K562 (cell line): Measurements from ENCODE around the gene TRIM14. TPM values are rescaled to one million over a fixed set of nuclear protein-coding genes. Genes with fewer than 3 reads are reported as not detected.

Experiments
- ASH1L ChIP-seq: fragments of 450-650 bp; IDR thresholded peaks from 2 replicates; pipeline ENCODE4 v1.6.1; 2018; ENCODE audit warnings: borderline replicate concordance, mild to moderate bottlenecking, low read depth; ENCODE audit not compliant: partially characterized antibody
- GTF2F1 ChIP-seq: IDR thresholded peaks from 2 replicates; pipeline ENCODE4 v1.6.1; 2011; ENCODE audit warnings: low read depth, low read length, improper control_type of control experiment
- HMGXB4 ChIP-seq: sonication (generic); formaldehyde crosslinking; IDR thresholded peaks from 2 replicates; pipeline ENCODE4 v1.8.1; 2023; ENCODE audit warnings: mild to moderate bottlenecking, missing genetic modification reagents
- MTF1 ChIP-seq: fragments of 250-450 bp; sonication (Bioruptor Pico); IDR thresholded peaks from 2 replicates; pipeline ENCODE4 v1.9.0; 2021; ENCODE audit warnings: moderate library complexity, mild to moderate bottlenecking, inconsistent platforms, borderline replicate concordance
- RBFOX2 ChIP-seq: fragments of 200-400 bp; formaldehyde crosslinking; IDR thresholded peaks from 2 replicates; pipeline ENCODE4 v1.6.1; 2017; ENCODE audit warnings: low read depth, mild to moderate bottlenecking, low read length, moderate library complexity
- RFX5 ChIP-seq: IDR thresholded peaks from 2 replicates; pipeline ENCODE4 v1.6.1; 2011; ENCODE audit warnings: low read depth, mild to moderate bottlenecking, improper control_type of control experiment, low read length
- SIN3B ChIP-seq: fragments of 450-650 bp; IDR thresholded peaks from 2 replicates; pipeline ENCODE4 v1.6.1; 2017; ENCODE audit warnings: low read depth, mild to moderate bottlenecking, moderate library complexity
- SIRT6 ChIP-seq: IDR thresholded peaks from one replicate; pipeline ENCODE4 v1.6.1; 2012; ENCODE audit warnings: low read depth, mild to moderate bottlenecking, control low read depth, inconsistent platforms, low read length, moderate library complexity
- SMAD3 ChIP-seq: fragments of 450-650 bp; formaldehyde crosslinking; conservative IDR thresholded peaks from 2 replicates; pipeline ENCODE4 v1.4.0; 2020; ENCODE audit warnings: mild to moderate bottlenecking
- TAF7 ChIP-seq: fragments of 450-650 bp; IDR thresholded peaks from 2 replicates; pipeline ENCODE4 v1.6.1; 2016; ENCODE audit warnings: missing genetic modification characterization, missing compliant biosample characterization
- TCF7L2 ChIP-seq: fragments of 150-350 bp; IDR thresholded peaks from 2 replicates; pipeline ENCODE4 v1.6.1; 2016; ENCODE audit warnings: low read depth, mild to moderate bottlenecking, low read length, moderate library complexity
- ZBTB17 ChIP-seq: fragments of 450-650 bp; formaldehyde crosslinking; IDR thresholded peaks from 2 replicates; pipeline ENCODE4 v1.4.0; 2020; ENCODE audit warnings: mild to moderate bottlenecking
- ZBTB9 ChIP-seq: fragments of 450-650 bp; formaldehyde crosslinking; IDR thresholded peaks from 2 replicates; pipeline ENCODE4 v1.4.0; 2020; ENCODE audit warnings: mild to moderate bottlenecking, moderate library complexity
- ZSCAN29 ChIP-seq: fragments of 450-650 bp; IDR thresholded peaks from 2 replicates; pipeline ENCODE4 v1.6.1; 2017
- polyA plus RNA-seq, 8 experiments: library from polyadenylated mRNA; depleted of rRNA in 4 of 8; stranded (reverse) in 5 of 8; unstranded in 3 of 8; fragments of >200 nt; fragmentation: Nextera tagmentation in 2 of 8; fragmentation: Illumina TruSeq in 1 of 8; extraction: Ambion mirVana in 2 of 8; extraction: Trizol in 1 of 8; gene quantifications; 2 replicates each; pipeline versions ENCODE4 v1.2.1 to v1.2.3, GENCODE V29; 2011 to 2014; ENCODE audit warnings: inconsistent platforms in 1 of 8, missing spikeins in 1 of 8
- total RNA-seq, 7 experiments: library from RNA; depleted of rRNA in 6 of 7; stranded (reverse); fragments of >200 nt in 6 of 7; fragmentation: Illumina TruSeq in 2 of 7; extraction: Trizol in 2 of 7; gene quantifications; 2 replicates each; pipeline versions ENCODE4 v1.2.1 to v1.2.3, GENCODE V29; 2011 to 2021; ENCODE audit warnings: low replicate concordance in 1 of 7
- TF ChIP-seq, protein P1 (sequence below): sonication (generic); formaldehyde crosslinking; IDR thresholded peaks from 2 replicates; pipeline ENCODE4 v1.8.0; 2022; ENCODE audit warnings: missing genetic modification reagents, mild to moderate bottlenecking, borderline replicate concordance
- TF ChIP-seq, protein P2 (sequence below): sonication (generic); formaldehyde crosslinking; IDR thresholded peaks from 2 replicates; pipeline ENCODE4 v1.8.0; 2022; ENCODE audit warnings: missing genetic modification reagents, mild to moderate bottlenecking, borderline replicate concordance
- TF ChIP-seq, protein P3 (sequence below): fragments of 450-650 bp; conservative IDR thresholded peaks from 2 replicates; pipeline ENCODE4 v1.6.1; 2016; ENCODE audit warnings: missing genetic modification characterization, low read depth, mild to moderate bottlenecking, missing compliant biosample characterization, moderate library complexity
- TF ChIP-seq, protein P4 (sequence below): fragments of 450-650 bp; formaldehyde crosslinking; IDR thresholded peaks from 2 replicates; pipeline ENCODE4 v1.4.0; 2022; ENCODE audit warnings: mild to moderate bottlenecking, moderate library complexity

Gene TRIM14
- total and polyA plus RNA-seq, 9 of the 15 experiments (the other 6 are each of a cell fraction or from before 2014, with no cell fraction given): 7.6 to 41.0 (median 17.9) TPM

- TF ChIP-seq, protein P1, sequence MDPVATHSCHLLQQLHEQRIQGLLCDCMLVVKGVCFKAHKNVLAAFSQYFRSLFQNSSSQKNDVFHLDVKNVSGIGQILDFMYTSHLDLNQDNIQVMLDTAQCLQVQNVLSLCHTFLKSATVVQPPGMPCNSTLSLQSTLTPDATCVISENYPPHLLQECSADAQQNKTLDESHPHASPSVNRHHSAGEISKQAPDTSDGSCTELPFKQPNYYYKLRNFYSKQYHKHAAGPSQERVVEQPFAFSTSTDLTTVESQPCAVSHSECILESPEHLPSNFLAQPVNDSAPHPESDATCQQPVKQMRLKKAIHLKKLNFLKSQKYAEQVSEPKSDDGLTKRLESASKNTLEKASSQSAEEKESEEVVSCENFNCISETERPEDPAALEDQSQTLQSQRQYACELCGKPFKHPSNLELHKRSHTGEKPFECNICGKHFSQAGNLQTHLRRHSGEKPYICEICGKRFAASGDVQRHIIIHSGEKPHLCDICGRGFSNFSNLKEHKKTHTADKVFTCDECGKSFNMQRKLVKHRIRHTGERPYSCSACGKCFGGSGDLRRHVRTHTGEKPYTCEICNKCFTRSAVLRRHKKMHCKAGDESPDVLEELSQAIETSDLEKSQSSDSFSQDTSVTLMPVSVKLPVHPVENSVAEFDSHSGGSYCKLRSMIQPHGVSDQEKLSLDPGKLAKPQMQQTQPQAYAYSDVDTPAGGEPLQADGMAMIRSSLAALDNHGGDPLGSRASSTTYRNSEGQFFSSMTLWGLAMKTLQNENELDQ: no peak
- no peak for TF ChIP-seq SIN3B
- no peak for TF ChIP-seq TCF7L2
- 0 out of 2 replicates have a peak, but pooled peaks have one; percentile 79 for TF ChIP-seq MTF1
- no peak for TF ChIP-seq HMGXB4 (CRISPR knock-in tag)
- TF ChIP-seq RBFOX2: no peak
- TF ChIP-seq GTF2F1: no peak
- no peak for TF ChIP-seq ASH1L
- TF ChIP-seq ZBTB9 (CRISPR knock-in tag): peak; percentile 91
- no peak for TF ChIP-seq ZSCAN29
- no peak for TF ChIP-seq SIRT6
- TF ChIP-seq TAF7 (tag): peak; percentile 63
- TF ChIP-seq SMAD3 (CRISPR knock-in tag): peak; percentile 91
- TF ChIP-seq, protein P2, sequence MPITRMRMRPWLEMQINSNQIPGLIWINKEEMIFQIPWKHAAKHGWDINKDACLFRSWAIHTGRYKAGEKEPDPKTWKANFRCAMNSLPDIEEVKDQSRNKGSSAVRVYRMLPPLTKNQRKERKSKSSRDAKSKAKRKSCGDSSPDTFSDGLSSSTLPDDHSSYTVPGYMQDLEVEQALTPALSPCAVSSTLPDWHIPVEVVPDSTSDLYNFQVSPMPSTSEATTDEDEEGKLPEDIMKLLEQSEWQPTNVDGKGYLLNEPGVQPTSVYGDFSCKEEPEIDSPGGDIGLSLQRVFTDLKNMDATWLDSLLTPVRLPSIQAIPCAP (CRISPR knock-in tag): no peak
- TF ChIP-seq ZBTB17 (CRISPR knock-in tag): peak; percentile 85
- TF ChIP-seq, protein P3, sequence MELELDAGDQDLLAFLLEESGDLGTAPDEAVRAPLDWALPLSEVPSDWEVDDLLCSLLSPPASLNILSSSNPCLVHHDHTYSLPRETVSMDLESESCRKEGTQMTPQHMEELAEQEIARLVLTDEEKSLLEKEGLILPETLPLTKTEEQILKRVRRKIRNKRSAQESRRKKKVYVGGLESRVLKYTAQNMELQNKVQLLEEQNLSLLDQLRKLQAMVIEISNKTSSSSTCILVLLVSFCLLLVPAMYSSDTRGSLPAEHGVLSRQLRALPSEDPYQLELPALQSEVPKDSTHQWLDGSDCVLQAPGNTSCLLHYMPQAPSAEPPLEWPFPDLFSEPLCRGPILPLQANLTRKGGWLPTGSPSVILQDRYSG (tag): peak; percentile 97
- no peak for TF ChIP-seq RFX5
- TF ChIP-seq, protein P4, sequence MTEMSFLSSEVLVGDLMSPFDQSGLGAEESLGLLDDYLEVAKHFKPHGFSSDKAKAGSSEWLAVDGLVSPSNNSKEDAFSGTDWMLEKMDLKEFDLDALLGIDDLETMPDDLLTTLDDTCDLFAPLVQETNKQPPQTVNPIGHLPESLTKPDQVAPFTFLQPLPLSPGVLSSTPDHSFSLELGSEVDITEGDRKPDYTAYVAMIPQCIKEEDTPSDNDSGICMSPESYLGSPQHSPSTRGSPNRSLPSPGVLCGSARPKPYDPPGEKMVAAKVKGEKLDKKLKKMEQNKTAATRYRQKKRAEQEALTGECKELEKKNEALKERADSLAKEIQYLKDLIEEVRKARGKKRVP: peak; percentile 73; the same call in 1 of the 2 replicates
These were observed 68.7 kb downstream of the TRIM14 start (continued) for GRCh38 chr9:98050351-98050750.
